B cell (primary cell): Measurements from ENCODE around the gene ANKRD33B. TPM values are rescaled to one million over a fixed set of nuclear protein-coding genes. Genes with fewer than 3 reads are reported as not detected.

Experiments used
- ATAC-seq: fragments of 200-7000 bp; cut with Tn5 transposase; one replicate; pipeline ENCODE4 v1.10.0; 2021; ENCODE audit warnings: low read depth, mild to moderate bottlenecking, moderate number of reproducible peaks, moderate library complexity
- CTCF ChIA-PET: fragments of 350-600 bp; sonication (Branson Sonifier 250); formaldehyde crosslinking; loops from one replicate; lab custom pipeline; 2021; ENCODE audit warnings: antibody characterized with exemption, inconsistent platforms; lab: Charles Lee
- POLR2A ChIA-PET: fragments of 350-600 bp; sonication (Branson Sonifier 250); formaldehyde crosslinking; loops from one replicate; lab custom pipeline; 2021; ENCODE audit warnings: antibody characterized with exemption; lab: Charles Lee
- DNase-seq: peaks from one replicate; pipeline ENCODE4 v3.0.0; 2013
- H2AFZ ChIP-seq: 2 replicates; pipeline ENCODE4 v1.6.1; 2012; ENCODE audit warnings: mild to moderate bottlenecking, low read depth, low read length; ENCODE audit not compliant: insufficient read depth, poor library complexity, severe bottlenecking
- H3K27ac ChIP-seq, 2 donors: 1 replicate in 1 of 2; 2 replicates in 1 of 2; pipeline ENCODE4 v1.5.1; 2012 to 2013; ENCODE audit warnings: low read length in 2 of 2, mild to moderate bottlenecking in 2 of 2, moderate library complexity in 1 of 2
- H3K27me3 ChIP-seq, 4 experiments: fragments of 200-600 bp in 1 of 4; sonication (generic) in 1 of 4; replicated peaks in 1 of 4; 1 replicate in 2 of 4; 2 replicates in 2 of 4; pipeline versions ENCODE4 v1.6.1 to v1.7.0; 2013 to 2016; ENCODE audit warnings: low read length in 3 of 4, mild to moderate bottlenecking in 2 of 4, mixed read lengths in 1 of 4, moderate library complexity in 1 of 4; ENCODE audit not compliant: insufficient read depth in 4 of 4, control insufficient read depth in 3 of 4; ENCODE audit errors: control extremely low read depth in 1 of 4
- H3K36me3 ChIP-seq, 2 experiments: replicated peaks in 1 of 2; 1 replicate in 1 of 2; 2 replicates in 1 of 2; pipeline versions ENCODE4 v1.6.1 to v1.7.1; 2013; ENCODE audit warnings: low read length in 1 of 2; ENCODE audit not compliant: insufficient read depth in 2 of 2, control insufficient read depth in 1 of 2; ENCODE audit errors: control extremely low read depth in 1 of 2, extremely low read depth in 1 of 2
- H3K4me1 ChIP-seq, 2 donors: fragments of 200-600 bp in 1 of 2; sonication (generic) in 1 of 2; 1 replicate in 1 of 2; 2 replicates in 1 of 2; pipeline versions ENCODE4 v1.5.1 to v1.6.1; 2013 to 2017; ENCODE audit warnings: low read length in 2 of 2; ENCODE audit not compliant: control insufficient read depth in 2 of 2, insufficient read depth in 2 of 2
- H3K4me2 ChIP-seq: replicated peaks from 2 replicates; pipeline ENCODE3; 2012; ENCODE audit warnings: mild to moderate bottlenecking, low read depth, low read length; ENCODE audit not compliant: poor library complexity, severe bottlenecking
- H3K4me3 ChIP-seq, 5 experiments: fragments of 200-600 bp in 1 of 5; sonication (generic) in 1 of 5; 1 replicate in 3 of 5; 2 replicates in 2 of 5; pipeline versions ENCODE4 v1.5.1 to v1.7.0; 2011 to 2016; ENCODE audit warnings: low read length in 4 of 5, mild to moderate bottlenecking in 4 of 5, low read depth in 2 of 5, control low read depth in 1 of 5, moderate library complexity in 1 of 5; ENCODE audit not compliant: insufficient read depth in 1 of 5; ENCODE audit errors: control extremely low read depth in 1 of 5, extremely low read depth in 1 of 5
- H3K79me2 ChIP-seq: fragments of 200-600 bp; sonication (generic); one replicate; pipeline ENCODE4 v1.6.0; 2016; ENCODE audit warnings: low read length; ENCODE audit not compliant: control insufficient read depth, insufficient read depth
- H3K9ac ChIP-seq: fragments of 200-600 bp; sonication (generic); 2 replicates; pipeline ENCODE4 v1.6.1; 2017; ENCODE audit warnings: mild to moderate bottlenecking, low read length, moderate library complexity
- H3K9me3 ChIP-seq, 3 donors: one replicate each; pipeline versions ENCODE4 v1.6.1 to v1.7.1; 2013; ENCODE audit warnings: low read length in 2 of 3; ENCODE audit not compliant: control insufficient read depth in 2 of 3, insufficient read depth in 1 of 3; ENCODE audit errors: control extremely low read depth in 1 of 3
- H4K20me1 ChIP-seq: 2 replicates; pipeline ENCODE4 v1.6.0; 2012; ENCODE audit warnings: mild to moderate bottlenecking, low read length; ENCODE audit not compliant: insufficient read depth, control insufficient read depth, poor library complexity, severe bottlenecking
- H3K27ac Mint-ChIP-seq: one replicate; pipeline ENCODE4 v1.8.0; 2021; ENCODE audit warnings: mixed read lengths
- H3K27me3 Mint-ChIP-seq: one replicate; pipeline ENCODE4 v1.8.0; 2021; ENCODE audit warnings: mixed read lengths
- H3K4me1 Mint-ChIP-seq: one replicate; pipeline ENCODE4 v1.8.0; 2021; ENCODE audit warnings: mixed read lengths
- H3K4me3 Mint-ChIP-seq: one replicate; pipeline ENCODE4 v1.8.0; 2021; ENCODE audit warnings: mixed read lengths
- H3K9me3 Mint-ChIP-seq: one replicate; pipeline ENCODE4 v1.8.0; 2022; ENCODE audit warnings: mixed read lengths; ENCODE audit not compliant: insufficient read depth
- CTCF ChIP-seq: fragments of 200-600 bp; IDR thresholded peaks from one replicate; pipeline ENCODE4 v1.8.0; 2022; ENCODE audit warnings: antibody characterized with exemption, mild to moderate bottlenecking
- EZH2 ChIP-seq: IDR thresholded peaks from 2 replicates; pipeline ENCODE4 v1.6.1; 2012; ENCODE audit warnings: borderline replicate concordance, low read depth, mild to moderate bottlenecking, moderate library complexity, low read length; ENCODE audit not compliant: insufficient read depth, poor library complexity, severe bottlenecking
- WGBS: methylation state at CpG from one replicate; pipeline ENCODE4 v1.1.5; 2013; ENCODE audit warnings: missing lambda C conversion rate; ENCODE audit not compliant: insufficient coverage; 5-methylcytosine and 5-hydroxymethylcytosine counted together
- intact Hi-C: fragments of 100-400 bp; cut with micrococcal nuclease; formaldehyde crosslinking; loops from one replicate; pipeline ENCODE4 v1.10.0; 2022
- polyA plus RNA-seq: library from polyadenylated mRNA; depleted of rRNA; stranded (reverse); fragments of >200 nt; gene quantifications from 2 replicates; pipeline ENCODE4 v1.2.3, GENCODE V29; 2012
- total RNA-seq, 2 donors: library from RNA; stranded (reverse); fragments of 120-200 nt in 1 of 2; gene quantifications; 1 replicate in 1 of 2; 2 replicates in 1 of 2; pipeline versions ENCODE4 v1.2.3 to v1.2.4, GENCODE V29; 2013 to 2022

Gene ANKRD33B
- total and polyA plus RNA-seq, 2 donors (not counting 1 experiment from before 2014, with no cell fraction given), result 2.9 to 23.4 TPM

- no peak overlapping the region for H3K27ac ChIP-seq
- Mint-ChIP-seq H3K4me1 (peaks cover 2% of the 10 kb centered on the region), H3K27me3 (no peaks in the 10 kb centered on the region), H3K4me3 (no peak overlapping the region), H3K9me3 (no peaks in the 10 kb centered on the region), H3K27ac (no peak overlapping the region)
- TF ChIP-seq CTCF (no peak), EZH2 (no peak)
- ATAC-seq (no peak), DNase-seq (no peak)
- H3K4me2 ChIP-seq, result no peak overlapping the region
- H4K20me1 ChIP-seq, result no peaks in the 10 kb centered on the region
- H3K9me3 ChIP-seq, result no peaks in the 10 kb centered on the region
- no peak overlapping the region for H3K4me3 ChIP-seq
- WGBS, result 96% methylated on average over 7 of the region's 7 CpGs
- H2AFZ ChIP-seq, result no peak overlapping the region
- H3K36me3 ChIP-seq, result no peaks in the 10 kb centered on the region
- H3K4me1 ChIP-seq, result no peaks in the 10 kb centered on the region
- ChIA-PET CTCF (no interaction called here), POLR2A (no interaction called here)
- no peak overlapping the region for H3K9ac ChIP-seq
- intact Hi-C loops, result no loop called here
- H3K79me2 ChIP-seq, result no peaks in the 10 kb centered on the region
- H3K27me3 ChIP-seq, result no peaks in the 10 kb centered on the region
Observed at GRCh38 chr5:10666531-10667299, 102.8 kb downstream of the ANKRD33B start.

GRCh38 chr5:10667431-10668057, 103.7 kb downstream of the ANKRD33B start:
- Histone ChIP-seq H3K4me3 (no peak overlapping the region), H3K27me3 (no peaks in the 10 kb centered on the region), H3K9me3 (no peaks in the 10 kb centered on the region), H3K4me1 (no peaks in the 10 kb centered on the region), H3K4me2 (no peak overlapping the region), H3K79me2 (no peaks in the 10 kb centered on the region), H2AFZ (no peak overlapping the region), H3K36me3 (no peaks in the 10 kb centered on the region), H4K20me1 (no peaks in the 10 kb centered on the region), H3K27ac (no peak overlapping the region), H3K9ac (no peak overlapping the region)
- Mint-ChIP-seq H3K4me1 (peaks cover 2% of the 10 kb centered on the region), H3K4me3 (no peak overlapping the region), H3K27ac (no peak overlapping the region), H3K27me3 (no peaks in the 10 kb centered on the region), H3K9me3 (no peaks in the 10 kb centered on the region)
- ATAC-seq, result no peak
- DNase-seq, result no peak
- TF ChIP-seq EZH2, result no peak
- no peak for TF ChIP-seq CTCF
- WGBS, result no CpG with 5 or more reads among the region's 6 CpGs
- POLR2A ChIA-PET, result no interaction called here
- intact Hi-C loops, result no loop called here
- CTCF ChIA-PET, result no interaction called here
